CD4-positive, alpha-beta T cell (primary cell): Measurements from ENCODE around the gene SLC6A3. TPM values are rescaled to one million over a fixed set of nuclear protein-coding genes. Genes with fewer than 3 reads are reported as not detected.

Source experiments
- ATAC-seq: fragments of 200-7000 bp; cut with Tn5 transposase; one replicate; pipeline ENCODE4 v1.10.0; 2022; ENCODE audit warnings: mild to moderate bottlenecking; ENCODE audit not compliant: poor library complexity
- CTCF ChIA-PET: fragments of 350-600 bp; sonication (Branson Sonifier 250); formaldehyde crosslinking; loops from one replicate; lab custom pipeline; 2021; ENCODE audit warnings: antibody characterized with exemption, inconsistent platforms; lab: Charles Lee
- POLR2A ChIA-PET: fragments of 350-600 bp; sonication (Branson Sonifier 250); formaldehyde crosslinking; loops from one replicate; lab custom pipeline; 2021; ENCODE audit warnings: antibody characterized with exemption, inconsistent platforms; lab: Charles Lee
- DNase-seq, 14 experiments: peaks; one replicate each; pipeline ENCODE4 v3.0.0-alpha.2; 2013 to 2020; ENCODE audit warnings: mixed read lengths in 2 of 14
- H3K27ac ChIP-seq, 2 donors: one replicate each; pipeline versions ENCODE4 v1.5.1 to v1.7.0; 2013; ENCODE audit warnings: low read length in 2 of 2, low read depth in 1 of 2, mild to moderate bottlenecking in 1 of 2
- H3K27me3 ChIP-seq, 2 experiments: 1 replicate in 1 of 2; 2 replicates in 1 of 2; pipeline versions ENCODE4 v1.6.1 to v1.7.0; 2013; ENCODE audit warnings: low read length in 2 of 2, control low read depth in 1 of 2, mild to moderate bottlenecking in 1 of 2, moderate library complexity in 1 of 2; ENCODE audit not compliant: insufficient read depth in 2 of 2, control insufficient read depth in 1 of 2
- H3K36me3 ChIP-seq: one replicate; pipeline ENCODE4 v1.6.1; 2013; ENCODE audit warnings: low read length, control low read depth; ENCODE audit not compliant: insufficient read depth
- H3K4me1 ChIP-seq: one replicate; pipeline ENCODE4 v1.6.1; 2013; ENCODE audit warnings: low read length, control low read depth; ENCODE audit not compliant: insufficient read depth
- H3K4me3 ChIP-seq: one replicate; pipeline ENCODE4 v1.5.1; 2013; ENCODE audit warnings: mild to moderate bottlenecking, low read length, moderate library complexity
- H3K9me3 ChIP-seq, 2 experiments: 1 replicate in 1 of 2; 2 replicates in 1 of 2; pipeline versions ENCODE4 v1.6.1 to v1.7.0; 2013; ENCODE audit warnings: low read length in 2 of 2, mild to moderate bottlenecking in 2 of 2, control low read depth in 1 of 2, moderate library complexity in 1 of 2; ENCODE audit not compliant: control insufficient read depth in 1 of 2, insufficient read depth in 1 of 2
- H3K27ac Mint-ChIP-seq: one replicate; pipeline ENCODE4 v1.8.0; 2020; ENCODE audit warnings: mixed read lengths
- H3K27me3 Mint-ChIP-seq: one replicate; pipeline ENCODE4 v1.8.0; 2021; ENCODE audit warnings: mixed read lengths
- H3K36me3 Mint-ChIP-seq: one replicate; pipeline ENCODE4 v1.8.0; 2021; ENCODE audit warnings: low read depth, mixed read lengths
- H3K4me1 Mint-ChIP-seq: one replicate; pipeline ENCODE4 v1.8.0; 2021; ENCODE audit warnings: low read depth, mixed read lengths
- H3K4me3 Mint-ChIP-seq: one replicate; pipeline ENCODE4 v1.8.0; 2020; ENCODE audit warnings: mild to moderate bottlenecking, mixed read lengths
- H3K9me3 Mint-ChIP-seq: one replicate; pipeline ENCODE4 v1.8.0; 2020; ENCODE audit warnings: mixed read lengths
- CTCF ChIP-seq: fragments of 200-600 bp; IDR thresholded peaks from one replicate; pipeline ENCODE4 v1.8.0; 2022; ENCODE audit warnings: antibody characterized with exemption, mild to moderate bottlenecking
- intact Hi-C, 2 experiments: fragments of 100-400 bp; cut with DNase I in 1 of 2; cut with micrococcal nuclease in 1 of 2; formaldehyde crosslinking; loops; one replicate each; pipeline versions ENCODE4 v1.15.1 to v1.9.0; 2023 to 2025; cut with DNase I, micrococcal nuclease
- total RNA-seq, 174 experiments: library from RNA in 2 of 174; stranded (reverse) in 2 of 174; gene quantifications; one replicate each; pipeline ENCODE4 v1.2.3 and lab custom pipeline; 2021 to 2026

SLC6A3 gene
- total RNA-seq, 2 experiments from 2014 or later: 0.08 TPM; not detected in 1

DNA sequence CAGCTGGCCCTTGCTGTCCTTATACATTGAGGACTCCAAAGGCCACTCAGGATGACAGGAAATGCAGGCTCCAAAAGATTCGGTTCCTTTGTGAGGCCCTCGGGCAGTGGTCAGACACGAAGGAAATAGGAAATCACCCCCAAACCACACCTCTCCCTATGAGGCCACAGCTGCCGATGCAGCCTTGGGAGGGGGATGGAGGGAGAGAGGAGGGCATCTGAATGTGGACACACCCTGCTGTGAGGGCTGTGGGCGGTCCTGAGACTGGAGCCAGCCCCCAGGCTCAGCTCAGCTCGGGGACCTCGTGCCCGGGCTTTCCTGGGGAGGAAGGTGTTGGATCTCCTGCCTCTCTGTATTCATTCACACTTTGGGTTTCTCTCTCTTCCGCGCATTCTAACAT is 97.7 kb downstream of the SLC6A3 start:
- no peaks in the 10 kb centered on the region for H3K9me3 ChIP-seq
- H3K36me3 Mint-ChIP-seq: peaks cover 13% of the 10 kb centered on the region
- H3K27ac ChIP-seq: no peak overlapping the region
- peaks cover 31% of the 10 kb centered on the region for H3K4me1 ChIP-seq
- POLR2A ChIA-PET: no interaction called here
- H3K9me3 Mint-ChIP-seq: no peaks in the 10 kb centered on the region
- H3K4me3 Mint-ChIP-seq: no peak overlapping the region
- CTCF ChIA-PET: no interaction called here
- H3K4me1 Mint-ChIP-seq: peaks cover 18% of the 10 kb centered on the region
- H3K36me3 ChIP-seq: peaks cover 4% of the 10 kb centered on the region
- DNase-seq (no peak), ATAC-seq (no peak)
- no peaks in the 10 kb centered on the region for H3K27me3 ChIP-seq
- H3K4me3 ChIP-seq: no peak overlapping the region
- peak overlapping the region; percentile 12 for H3K27ac Mint-ChIP-seq
- TF ChIP-seq CTCF: no peak
- H3K27me3 Mint-ChIP-seq: no peaks in the 10 kb centered on the region
- intact Hi-C loops: loop anchor here (5.0 to 10.0 kb wide), 4 partner anchors 53 to 447 kb away; partner anchors contain the start of genes LPCAT1 (in 1 of the 2), MRPL36 (in 1 of the 2) and TERT (in 1 of the 2)

GRCh38 chr5:1346627-1347440 is 98.4 kb downstream of the SLC6A3 start:
- intact Hi-C loops: loop anchor here (5.0 to 10.0 kb wide), 4 partner anchors 52 to 448 kb away; partner anchors contain the start of genes LPCAT1 (in 1 of the 2), MRPL36 (in 1 of the 2) and TERT (in 1 of the 2)
- H3K4me1 ChIP-seq: peaks cover 34% of the 10 kb centered on the region
- H3K36me3 ChIP-seq: peaks cover 12% of the 10 kb centered on the region
- H3K4me3 ChIP-seq: no peak overlapping the region
- ChIA-PET CTCF (no interaction called here), POLR2A (interaction anchor here (4.1 kb wide), 1 partner anchor 39 kb away, joined by 38 read pairs; no protein-coding TSS in a partner anchor)
- Mint-ChIP-seq H3K9me3 (no peaks in the 10 kb centered on the region), H3K4me1 (peaks cover 21% of the 10 kb centered on the region), H3K4me3 (peak overlapping the region; percentile 89), H3K27ac (peak overlapping the region; percentile 82), H3K27me3 (no peaks in the 10 kb centered on the region), H3K36me3 (peaks cover 14% of the 10 kb centered on the region)
- H3K27ac ChIP-seq: no peak overlapping the region
- H3K27me3 ChIP-seq: no peaks in the 10 kb centered on the region
- TF ChIP-seq CTCF: no peak
- peak in 1 of 14 experiments; percentile 16 for DNase-seq
- H3K9me3 ChIP-seq: no peaks in the 10 kb centered on the region
- ATAC-seq: no peak

DNA sequence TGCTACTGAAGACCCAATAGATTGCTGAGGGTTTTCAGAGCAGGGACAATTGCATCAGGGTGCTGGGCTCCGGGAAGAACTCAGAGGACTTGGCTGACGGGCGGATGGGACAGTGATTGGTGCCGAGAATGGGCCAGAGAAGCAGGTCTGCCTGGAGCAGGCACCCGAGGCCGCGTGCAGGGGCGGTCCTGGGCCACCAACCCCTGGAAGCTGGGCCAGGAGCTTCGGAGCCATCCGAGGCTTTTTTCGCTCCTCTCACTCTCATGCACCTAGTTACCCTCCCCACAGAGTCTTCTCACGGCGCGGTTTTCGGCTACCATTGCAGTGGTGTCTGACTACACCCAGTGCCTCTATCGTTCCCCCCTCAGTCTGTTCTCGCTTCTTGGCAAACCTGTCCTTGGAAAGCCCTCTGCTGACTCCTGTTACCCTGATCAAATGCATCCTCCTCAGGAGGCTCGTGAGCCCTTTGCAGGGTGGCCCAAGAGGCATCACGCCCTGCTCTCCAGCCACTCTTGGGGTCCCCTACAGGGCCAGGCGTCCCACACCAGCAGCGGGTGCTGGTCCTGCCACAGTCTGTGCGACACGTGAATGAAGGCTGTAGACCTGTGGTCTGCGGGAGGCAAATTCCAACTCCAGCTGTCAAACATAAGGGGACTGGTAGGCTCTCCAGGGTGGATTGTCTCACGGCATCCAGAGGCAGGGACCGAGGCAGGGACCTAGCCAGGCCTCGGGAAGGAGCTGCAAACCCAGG is 99.2 kb downstream of the SLC6A3 start:
- no peak for TF ChIP-seq CTCF
- intact Hi-C loops: loop anchor here (1.0 to 10.0 kb wide), 8 partner anchors 29 to 449 kb away; partner anchors contain the start of genes TERT (in 2 of the 2), LPCAT1 (in 1 of the 2) and MRPL36 (in 1 of the 2)
- Histone ChIP-seq H3K4me3 (peak overlapping the region; percentile 85), H3K9me3 (no peaks in the 10 kb centered on the region), H3K36me3 (peaks cover 20% of the 10 kb centered on the region), H3K27ac (no peak overlapping the region), H3K27me3 (no peaks in the 10 kb centered on the region), H3K4me1 (peaks cover 35% of the 10 kb centered on the region)
- ChIA-PET CTCF (interaction anchor here (3.1 kb wide), 1 partner anchor 34 kb away, joined by 12 read pairs; no protein-coding TSS in a partner anchor), POLR2A (interaction anchor here (1.3 to 4.1 kb wide), 4 partner anchors 30 to 178 kb away, joined by 3 to 38 read pairs (median 18); partner anchors contain the start of gene LPCAT1)
- H3K4me1 Mint-ChIP-seq: peaks cover 29% of the 10 kb centered on the region
- peaks cover 22% of the 10 kb centered on the region for H3K36me3 Mint-ChIP-seq
- no peaks in the 10 kb centered on the region for H3K9me3 Mint-ChIP-seq
- H3K4me3 Mint-ChIP-seq: peak overlapping the region; percentile 89
- ATAC-seq (no peak), DNase-seq (peak in 1 of 14 experiments; percentile 24)
- no peaks in the 10 kb centered on the region for H3K27me3 Mint-ChIP-seq
- H3K27ac Mint-ChIP-seq: peak overlapping the region; percentile 82
